Measurements from ENCODE around the gene CASK. TPM values are rescaled to one million over a fixed set of nuclear protein-coding genes. Genes with fewer than 3 reads are reported as not detected.

CASK gene
- total RNA-seq, 1 experiment from 2014 or later: 29.4 TPM

DNA sequence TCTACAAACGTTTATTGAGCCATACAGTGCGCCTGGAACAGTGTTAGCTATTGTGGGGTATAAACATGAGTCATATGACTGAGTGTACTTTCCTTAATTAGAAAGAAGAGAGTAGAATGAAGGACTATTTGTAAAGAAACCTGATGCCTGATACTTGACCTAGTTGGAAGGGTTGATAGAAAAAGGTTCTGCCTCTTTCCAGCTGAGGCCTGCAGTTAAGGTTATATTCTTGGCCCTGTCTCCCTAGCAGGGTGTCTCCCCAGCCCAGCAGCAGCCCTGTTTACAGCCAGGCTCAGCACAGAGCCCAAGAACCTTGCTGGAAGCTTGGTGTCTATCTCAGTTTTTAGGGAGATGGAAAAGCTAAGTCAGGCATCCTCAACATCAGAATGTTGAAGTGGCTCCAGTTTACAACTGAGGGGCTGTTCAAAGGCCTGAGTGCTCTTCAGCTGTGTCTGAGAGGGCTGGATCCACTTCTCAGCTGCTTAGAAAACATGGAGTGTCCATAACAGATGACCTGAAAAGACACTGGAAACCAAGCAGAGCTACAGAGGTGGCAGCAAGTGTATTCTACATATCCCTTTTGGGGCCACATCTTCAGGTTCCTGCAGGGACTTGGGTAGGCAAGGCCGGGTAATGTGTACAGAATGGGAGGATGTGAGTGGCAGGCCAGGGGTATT, 454.6 kb downstream of the CASK start:
- H3K4me3 ChIP-seq: no peak overlapping the region
- H3K4me2 ChIP-seq: peak overlapping the region; percentile 23; the same call in 1 of the 2 replicates

More for the DNA sequence above, 454.6 kb downstream of the CASK start:
- CTCF ChIA-PET: no interaction called here
- Histone ChIP-seq H3K36me3 (ENCODE audit: low read depth) (no peaks in the 10 kb centered on the region), H4K20me1 (ENCODE audit: insufficient read depth) (no peaks in the 10 kb centered on the region), H3K27ac (no peak overlapping the region), H3K4me1 (replicated peaks; ENCODE audit: insufficient read depth) (peaks cover 7% of the 10 kb centered on the region; the same call in 1 of the 2 replicates), H2AFZ (no peak overlapping the region), H3K27me3 (ENCODE audit: insufficient read depth, low read depth) (no peaks in the 10 kb centered on the region), H3K9me2 (ENCODE audit: insufficient read depth) (no peaks in the 10 kb centered on the region), H3K79me2 (ENCODE audit: low read depth) (no peaks in the 10 kb centered on the region), H3F3A (ENCODE audit: insufficient read depth, low read depth) (no peaks in the 10 kb centered on the region), H3K9me3 (ENCODE audit: insufficient read depth, low read depth) (no peaks in the 10 kb centered on the region)
- POLR2A ChIA-PET (ENCODE audit: unreplicated experiment): no interaction called here
- DNase-seq: peak in 1 of 2 experiments; percentile 40
- no peak for TF ChIP-seq EZH2 (IDR thresholded peaks at IDR 0.05; ENCODE audit: low read depth)
- TF ChIP-seq, protein P1, sequence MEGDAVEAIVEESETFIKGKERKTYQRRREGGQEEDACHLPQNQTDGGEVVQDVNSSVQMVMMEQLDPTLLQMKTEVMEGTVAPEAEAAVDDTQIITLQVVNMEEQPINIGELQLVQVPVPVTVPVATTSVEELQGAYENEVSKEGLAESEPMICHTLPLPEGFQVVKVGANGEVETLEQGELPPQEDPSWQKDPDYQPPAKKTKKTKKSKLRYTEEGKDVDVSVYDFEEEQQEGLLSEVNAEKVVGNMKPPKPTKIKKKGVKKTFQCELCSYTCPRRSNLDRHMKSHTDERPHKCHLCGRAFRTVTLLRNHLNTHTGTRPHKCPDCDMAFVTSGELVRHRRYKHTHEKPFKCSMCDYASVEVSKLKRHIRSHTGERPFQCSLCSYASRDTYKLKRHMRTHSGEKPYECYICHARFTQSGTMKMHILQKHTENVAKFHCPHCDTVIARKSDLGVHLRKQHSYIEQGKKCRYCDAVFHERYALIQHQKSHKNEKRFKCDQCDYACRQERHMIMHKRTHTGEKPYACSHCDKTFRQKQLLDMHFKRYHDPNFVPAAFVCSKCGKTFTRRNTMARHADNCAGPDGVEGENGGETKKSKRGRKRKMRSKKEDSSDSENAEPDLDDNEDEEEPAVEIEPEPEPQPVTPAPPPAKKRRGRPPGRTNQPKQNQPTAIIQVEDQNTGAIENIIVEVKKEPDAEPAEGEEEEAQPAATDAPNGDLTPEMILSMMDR (conservative IDR thresholded peaks at IDR 0.05): no peak
- no TSS peak for BruUV-seq (replicated peaks)
- intact Hi-C loops (cut with micrococcal nuclease; ENCODE audit: unreplicated experiment): no loop called here

Other genes starting within 250 kb of the CASK start
- gene GPR34, start 234.6 kb downstream of the CASK start, total RNA-seq (2021): not detected in 2 replicates
- not detected in 2 replicates for gene GPR82, start 199.4 kb downstream of the CASK start, total RNA-seq (2021)

Measured in PC-9 (cell line).